Cardiac fibroblast (primary cell): ENCODE results near the gene MIXL1.
"Not testable (repeated sequence)": the region's sequence is repeated elsewhere in the genome, so short reads cannot be mapped to it uniquely, and the experiment has no call there.

Source experiments
- DNase-seq, 2 donors: peaks; one replicate each; pipeline versions ENCODE4 v3.0.0 to v3.0.0-alpha.2; 2010; ENCODE audit warnings: low read depth in 2 of 2
- H3K4me3 ChIP-seq, 2 donors: replicated peaks in 1 of 2; 1 replicate in 1 of 2; 2 replicates in 1 of 2; pipeline ENCODE4 v1.5.1; 2011; ENCODE audit warnings: low read depth in 2 of 2, low read length in 2 of 2, mild to moderate bottlenecking in 2 of 2, moderate library complexity in 1 of 2
- TF ChIP-seq, protein P1 (sequence below): IDR thresholded peaks from one replicate; pipeline ENCODE4 v1.5.1; 2011; ENCODE audit warnings: low read depth, mild to moderate bottlenecking, low read length, inconsistent platforms

The MIXL1 gene

DNA sequence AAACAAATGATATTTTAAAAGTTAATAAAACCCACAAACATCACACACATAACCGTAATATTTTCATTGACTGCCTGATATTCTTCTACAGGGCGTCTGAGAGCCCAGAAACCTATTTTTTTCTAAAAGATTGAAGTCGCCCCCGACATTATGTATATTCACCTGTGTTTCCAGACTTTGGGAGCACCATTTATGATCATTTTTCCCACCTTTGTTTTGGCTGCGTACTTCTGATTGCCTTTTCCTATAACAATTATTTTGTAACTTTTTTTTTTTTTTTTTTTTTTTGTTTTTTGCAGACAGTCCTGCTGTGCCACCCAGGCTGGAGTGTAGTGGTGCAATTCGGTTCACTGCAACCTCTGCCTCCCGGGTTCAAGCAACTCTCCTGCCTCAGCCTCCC lies 36.1 kb upstream of the MIXL1 start:
- no peak for DNase-seq
- H3K4me3 ChIP-seq, result peak overlapping the region; percentile 88 to 94
- TF ChIP-seq, protein P1, sequence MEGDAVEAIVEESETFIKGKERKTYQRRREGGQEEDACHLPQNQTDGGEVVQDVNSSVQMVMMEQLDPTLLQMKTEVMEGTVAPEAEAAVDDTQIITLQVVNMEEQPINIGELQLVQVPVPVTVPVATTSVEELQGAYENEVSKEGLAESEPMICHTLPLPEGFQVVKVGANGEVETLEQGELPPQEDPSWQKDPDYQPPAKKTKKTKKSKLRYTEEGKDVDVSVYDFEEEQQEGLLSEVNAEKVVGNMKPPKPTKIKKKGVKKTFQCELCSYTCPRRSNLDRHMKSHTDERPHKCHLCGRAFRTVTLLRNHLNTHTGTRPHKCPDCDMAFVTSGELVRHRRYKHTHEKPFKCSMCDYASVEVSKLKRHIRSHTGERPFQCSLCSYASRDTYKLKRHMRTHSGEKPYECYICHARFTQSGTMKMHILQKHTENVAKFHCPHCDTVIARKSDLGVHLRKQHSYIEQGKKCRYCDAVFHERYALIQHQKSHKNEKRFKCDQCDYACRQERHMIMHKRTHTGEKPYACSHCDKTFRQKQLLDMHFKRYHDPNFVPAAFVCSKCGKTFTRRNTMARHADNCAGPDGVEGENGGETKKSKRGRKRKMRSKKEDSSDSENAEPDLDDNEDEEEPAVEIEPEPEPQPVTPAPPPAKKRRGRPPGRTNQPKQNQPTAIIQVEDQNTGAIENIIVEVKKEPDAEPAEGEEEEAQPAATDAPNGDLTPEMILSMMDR, result no peak

DNA sequence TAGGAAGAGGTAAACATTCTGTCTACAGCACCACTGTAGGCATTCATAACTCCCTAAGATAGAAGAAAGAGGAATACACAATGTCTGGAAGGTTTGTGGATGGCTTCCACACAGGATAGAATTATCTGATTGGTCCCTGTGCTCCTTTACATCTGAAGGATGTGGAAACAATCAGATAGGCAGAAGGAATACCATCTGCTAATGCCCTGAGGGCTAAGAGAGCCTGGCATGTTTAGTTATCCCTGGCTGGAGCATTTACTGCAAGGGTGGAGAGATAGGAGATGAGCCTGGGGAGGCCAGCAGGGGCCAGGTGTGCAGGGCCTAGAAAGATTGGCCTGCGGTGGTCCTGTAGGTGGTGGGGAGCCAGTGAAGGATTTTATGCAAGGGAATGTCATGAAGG lies 28.3 kb upstream of the MIXL1 start:
- TF ChIP-seq, protein P1, result no peak
- DNase-seq, result no peak
- no peak overlapping the region for H3K4me3 ChIP-seq

- no peak overlapping the region for H3K4me3 ChIP-seq
- TF ChIP-seq, protein P1, result no peak
- DNase-seq, result no peak
Observed at GRCh38 chr1:226199971-226200370, 23.5 kb upstream of the MIXL1 start.

GRCh38 chr1:226201029-226201593 lies 22.4 kb upstream of the MIXL1 start:
- DNase-seq, result peak; percentile 47 to 49
- no peak overlapping the region for H3K4me3 ChIP-seq
- TF ChIP-seq, protein P1, result peak; percentile 49

DNA sequence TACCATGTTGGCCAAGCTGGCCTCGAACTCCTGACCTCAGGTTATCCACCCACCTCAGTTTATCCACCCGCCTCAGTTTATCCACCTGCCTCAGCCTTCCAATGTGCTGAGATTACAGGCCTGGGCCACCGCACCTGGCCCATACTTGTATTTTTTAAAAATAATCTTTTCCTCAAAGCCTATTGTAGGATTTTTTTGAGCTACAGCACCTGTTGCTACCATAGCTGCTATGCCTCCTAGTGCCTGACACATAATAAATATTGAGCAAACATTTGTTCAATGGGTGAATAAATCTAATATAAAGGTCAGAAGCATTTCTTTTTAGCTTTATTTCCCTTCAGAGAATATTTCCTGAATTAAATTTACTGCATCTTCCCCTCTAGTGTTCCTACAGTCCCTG lies 21.2 kb upstream of the MIXL1 start:
- TF ChIP-seq, protein P1, result no peak
- H3K4me3 ChIP-seq, result no peak overlapping the region
- DNase-seq, result no peak

GRCh38 chr1:226202666-226203065 lies 20.8 kb upstream of the MIXL1 start:
- DNase-seq, H3K4me3 ChIP-seq: not testable (repeated sequence)

DNA sequence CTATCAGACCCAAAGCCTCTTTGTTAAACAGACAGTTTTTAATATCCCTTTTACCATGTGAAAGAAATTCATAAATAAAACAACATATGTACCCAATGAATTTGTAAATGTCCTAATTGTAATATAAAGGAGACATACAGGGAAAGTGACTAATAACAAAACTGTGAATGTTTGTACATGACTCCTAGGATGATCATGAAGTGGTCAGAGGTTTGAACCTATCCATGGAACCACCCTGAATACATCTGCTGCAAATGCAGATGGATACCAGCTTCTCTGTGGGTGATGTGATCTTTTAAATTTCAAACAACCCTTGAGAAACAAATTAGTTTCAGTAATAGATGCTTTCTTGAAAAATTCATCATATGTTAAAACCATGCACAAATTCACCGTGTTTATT lies 20.2 kb upstream of the MIXL1 start:
- no peak overlapping the region for H3K4me3 ChIP-seq
- TF ChIP-seq, protein P1, result no peak
- no peak for DNase-seq
